IMR-90 (cell line): ENCODE data around the gene ATRNL1. TPM values are rescaled to one million over a fixed set of nuclear protein-coding genes. Genes with fewer than 3 reads are reported as not detected.
A peak's percentile ranks its signal among the peaks of the same experiment; 100 is the strongest.

Experiments
- ATAC-seq: fragments of 200-7000 bp; cut with Tn5 transposase; 2 replicates; pipeline ENCODE4 v1.9.1; 2020; ENCODE audit warnings: low read depth, mild to moderate bottlenecking, moderate library complexity
- BruUV-seq: library from RNA; stranded (reverse); fragments of 400-500 nt; replicated peaks from 2 replicates; lab custom pipeline; 2021; lab: Mats Ljungman, UMichigan
- CTCF ChIA-PET: fragments of 300-600 bp; formaldehyde crosslinking; extraction: SDS; loops from one replicate; lab custom pipeline; 2021; ENCODE audit warnings: antibody characterized with exemption; lab: Yijun Ruan, JAX
- POLR2A ChIA-PET: fragments of 300-600 bp; sonication (Branson Sonifier 250); formaldehyde crosslinking; loops from one replicate; lab custom pipeline; 2022; ENCODE audit warnings: antibody characterized with exemption; ENCODE audit not compliant: unreplicated experiment; lab: Charles Lee
- DNase-seq: peaks from one replicate; pipeline ENCODE4 v3.0.0; 2013
- H2AFZ ChIP-seq: replicated peaks from 2 replicates; pipeline ENCODE3; 2013; ENCODE audit warnings: low read length, mild to moderate bottlenecking; ENCODE audit not compliant: poor library complexity
- H2AK5ac ChIP-seq: 2 replicates; pipeline ENCODE4 v1.6.1; 2013; ENCODE audit warnings: low read depth, low read length, inconsistent platforms
- H2AK9ac ChIP-seq: replicated peaks from 2 replicates; pipeline ENCODE3; 2013; ENCODE audit warnings: mild to moderate bottlenecking, low read depth, low read length, moderate library complexity; ENCODE audit not compliant: poor library complexity
- H2BK120ac ChIP-seq: 2 replicates; pipeline ENCODE4 v1.6.1; 2013; ENCODE audit warnings: low read depth, low read length, inconsistent platforms
- H2BK15ac ChIP-seq: 3 replicates; pipeline ENCODE4 v1.6.1; 2013; ENCODE audit warnings: low read depth, low read length, inconsistent platforms
- H2BK20ac ChIP-seq: 2 replicates; pipeline ENCODE4 v1.6.1; 2013; ENCODE audit warnings: low read depth, mild to moderate bottlenecking, inconsistent platforms, low read length, moderate library complexity
- H2BK5ac ChIP-seq: 2 replicates; pipeline ENCODE4 v1.6.1; 2013; ENCODE audit warnings: mild to moderate bottlenecking, low read depth, low read length, inconsistent platforms; ENCODE audit not compliant: poor library complexity, severe bottlenecking
- H3K14ac ChIP-seq: replicated peaks from 2 replicates; pipeline ENCODE4 v1.6.1; 2013; ENCODE audit warnings: low read depth, low read length, inconsistent platforms
- H3K18ac ChIP-seq: 2 replicates; pipeline ENCODE4 v1.6.1; 2013; ENCODE audit warnings: low read depth, low read length, control low read depth
- H3K23ac ChIP-seq: 2 replicates; pipeline ENCODE4 v1.6.1; 2013; ENCODE audit warnings: low read depth, low read length, inconsistent platforms
- H3K27ac ChIP-seq: 2 replicates; pipeline ENCODE4 v1.5.1; 2013; ENCODE audit warnings: mild to moderate bottlenecking, control low read depth, low read length; ENCODE audit not compliant: insufficient read depth
- H3K27me3 ChIP-seq: 2 replicates; pipeline ENCODE4 v1.6.1; 2013; ENCODE audit warnings: low read length; ENCODE audit not compliant: control insufficient read depth, insufficient read depth
- H3K36me3 ChIP-seq: 2 replicates; pipeline ENCODE4 v1.6.1; 2013; ENCODE audit warnings: low read length, mixed read lengths; ENCODE audit not compliant: control insufficient read depth, insufficient read depth
- H3K4ac ChIP-seq: 2 replicates; pipeline ENCODE4 v1.6.1; 2013; ENCODE audit warnings: low read depth, low read length, inconsistent platforms
- H3K4me1 ChIP-seq: 2 replicates; pipeline ENCODE4 v1.6.1; 2013; ENCODE audit warnings: low read length, mixed read lengths; ENCODE audit not compliant: control insufficient read depth, insufficient read depth
- H3K4me2 ChIP-seq: 2 replicates; pipeline ENCODE4 v1.6.1; 2013; ENCODE audit warnings: low read depth, mild to moderate bottlenecking, control low read depth, low read length, moderate library complexity
- H3K4me3 ChIP-seq: 2 replicates; pipeline ENCODE4 v1.5.1; 2013; ENCODE audit warnings: low read depth, mild to moderate bottlenecking, control low read depth, low read length, moderate library complexity; ENCODE audit not compliant: insufficient read depth
- H3K56ac ChIP-seq: 2 replicates; pipeline ENCODE4 v1.6.1; 2013; ENCODE audit warnings: low read length, inconsistent platforms; ENCODE audit not compliant: insufficient read depth; ENCODE audit errors: extremely low read depth
- H3K79me1 ChIP-seq, 2 experiments: 2 replicates each; pipeline ENCODE4 v1.6.1; 2013; ENCODE audit warnings: low read length in 2 of 2, inconsistent platforms in 1 of 2, low read depth in 1 of 2
- H3K9ac ChIP-seq: 2 replicates; pipeline ENCODE4 v1.6.1; 2013; ENCODE audit warnings: low read depth, low read length, control low read depth
- H3K9me1 ChIP-seq: 2 replicates; pipeline ENCODE4 v1.6.1; 2013; ENCODE audit warnings: low read length, inconsistent platforms; ENCODE audit not compliant: insufficient read depth
- H3K9me3 ChIP-seq: 2 replicates; pipeline ENCODE4 v1.6.1; 2013; ENCODE audit warnings: low read length; ENCODE audit not compliant: control insufficient read depth, insufficient read depth
- H4K20me1 ChIP-seq: 2 replicates; pipeline ENCODE4 v1.6.1; 2013; ENCODE audit warnings: low read length, inconsistent platforms; ENCODE audit not compliant: insufficient read depth
- H4K5ac ChIP-seq: 2 replicates; pipeline ENCODE4 v1.6.1; 2013; ENCODE audit warnings: mild to moderate bottlenecking, low read depth, low read length, control low read depth
- H4K8ac ChIP-seq, 2 experiments: 2 replicates each; pipeline ENCODE4 v1.6.1; 2013; ENCODE audit warnings: low read depth in 2 of 2, low read length in 2 of 2, control low read depth in 1 of 2, inconsistent platforms in 1 of 2
- H4K91ac ChIP-seq: 2 replicates; pipeline ENCODE4 v1.6.1; 2013; ENCODE audit warnings: low read depth, low read length, inconsistent platforms; ENCODE audit not compliant: insufficient read depth
- BHLHE40 ChIP-seq: fragments of 150-350 bp; IDR thresholded peaks from 2 replicates; pipeline ENCODE4 v1.6.1; 2016; ENCODE audit warnings: mild to moderate bottlenecking, low read depth, low read length
- CEBPB ChIP-seq: IDR thresholded peaks from 2 replicates; pipeline ENCODE4 v1.6.1; 2012; ENCODE audit warnings: low read depth, low read length, improper control_type of control experiment
- CHD1 ChIP-seq: IDR thresholded peaks from 2 replicates; pipeline ENCODE4 v1.6.1; 2012; ENCODE audit warnings: low read depth, low read length, improper control_type of control experiment
- FOS ChIP-seq: fragments of 150-350 bp; IDR thresholded peaks from 2 replicates; pipeline ENCODE4 v1.6.1; 2016; ENCODE audit warnings: low read depth, low read length
- MAFK ChIP-seq: IDR thresholded peaks from 2 replicates; pipeline ENCODE4 v1.6.1; 2012; ENCODE audit warnings: low read depth, low read length, improper control_type of control experiment
- MAZ ChIP-seq: IDR thresholded peaks from 2 replicates; pipeline ENCODE4 v1.6.1; 2012; ENCODE audit warnings: low read depth, mild to moderate bottlenecking, low read length, improper control_type of control experiment, moderate library complexity, borderline replicate concordance
- MXI1 ChIP-seq: IDR thresholded peaks from 2 replicates; pipeline ENCODE4 v1.6.1; 2012; ENCODE audit warnings: low read depth, mild to moderate bottlenecking, low read length, moderate library complexity, borderline replicate concordance
- NFE2L2 ChIP-seq: fragments of 150-350 bp; IDR thresholded peaks from 2 replicates; pipeline ENCODE4 v1.6.1; 2016; ENCODE audit warnings: low read depth, mild to moderate bottlenecking, low read length
- POLR2A ChIP-seq: IDR thresholded peaks from 2 replicates; pipeline ENCODE4 v1.6.1; 2012; ENCODE audit warnings: mild to moderate bottlenecking, low read depth, low read length
- RAD21 ChIP-seq: IDR thresholded peaks from 2 replicates; pipeline ENCODE4 v1.6.1; 2012; ENCODE audit warnings: low read length, improper control_type of control experiment
- RCOR1 ChIP-seq: IDR thresholded peaks from 2 replicates; pipeline ENCODE4 v1.6.1; 2012; ENCODE audit warnings: mild to moderate bottlenecking, low read length, improper control_type of control experiment; ENCODE audit not compliant: insufficient replicate concordance
- RFX5 ChIP-seq: IDR thresholded peaks from 2 replicates; pipeline ENCODE4 v1.8.0; 2012; ENCODE audit warnings: low read depth, mild to moderate bottlenecking, low read length, moderate library complexity
- SMC3 ChIP-seq: fragments of 150-350 bp; IDR thresholded peaks from 2 replicates; pipeline ENCODE4 v1.6.1; 2016; ENCODE audit warnings: low read depth, mild to moderate bottlenecking, antibody characterized with exemption, low read length, moderate library complexity
- USF2 ChIP-seq: fragments of 150-350 bp; IDR thresholded peaks from 2 replicates; pipeline ENCODE4 v1.6.1; 2017; ENCODE audit warnings: mild to moderate bottlenecking, antibody characterized with exemption, low read length, low read depth
- WGBS, 2 experiments: methylation state at CpG; one replicate each; pipeline versions ENCODE4 v1.1.5 to v1.1.7; 2013; ENCODE audit warnings: missing lambda C conversion rate in 2 of 2; ENCODE audit not compliant: insufficient read length in 1 of 2; ENCODE audit errors: extremely low coverage in 2 of 2; 5-methylcytosine and 5-hydroxymethylcytosine counted together
- dilution Hi-C: fragments of 300-500 bp; cut with HindIII; formaldehyde crosslinking; loops from one replicate; pipeline ENCODE4 v1.14.3; 2018; ENCODE audit warnings: low sequenced_read_pairs; ENCODE audit not compliant: unreplicated experiment
- in situ Hi-C: fragments of 300-500 bp; cut with MboI; formaldehyde crosslinking; loops from 3 replicates; pipeline ENCODE4 v1.14.3; 2019; ENCODE audit warnings: low sequenced_read_pairs, inconsistent platforms, mixed read lengths
- intact Hi-C: fragments of 100-400 bp; cut with micrococcal nuclease; formaldehyde crosslinking; loops from 2 replicates; pipeline ENCODE4 v1.10.0; 2022
- polyA plus RNA-seq, 3 experiments: library from polyadenylated mRNA; depleted of rRNA; stranded (reverse); fragments of >200 nt; gene quantifications; 2 replicates each; pipeline ENCODE4 v1.2.3, GENCODE V29; 2012; ENCODE audit warnings: low replicate concordance in 1 of 3
- total RNA-seq: library from RNA; depleted of rRNA; stranded (reverse); fragments of >200 nt; gene quantifications from 2 replicates; pipeline ENCODE4 v1.2.3, GENCODE V29; 2012
- TF ChIP-seq, protein P1 (sequence below): conservative IDR thresholded peaks from 2 replicates; pipeline ENCODE4 v1.5.1; 2012; ENCODE audit warnings: mild to moderate bottlenecking, low read depth, low read length, improper control_type of control experiment

Gene ATRNL1
- total and polyA plus RNA-seq, 2 of the 4 experiments (the other 2 are of a cell fraction), result 0.18 to 0.19 TPM

DNA sequence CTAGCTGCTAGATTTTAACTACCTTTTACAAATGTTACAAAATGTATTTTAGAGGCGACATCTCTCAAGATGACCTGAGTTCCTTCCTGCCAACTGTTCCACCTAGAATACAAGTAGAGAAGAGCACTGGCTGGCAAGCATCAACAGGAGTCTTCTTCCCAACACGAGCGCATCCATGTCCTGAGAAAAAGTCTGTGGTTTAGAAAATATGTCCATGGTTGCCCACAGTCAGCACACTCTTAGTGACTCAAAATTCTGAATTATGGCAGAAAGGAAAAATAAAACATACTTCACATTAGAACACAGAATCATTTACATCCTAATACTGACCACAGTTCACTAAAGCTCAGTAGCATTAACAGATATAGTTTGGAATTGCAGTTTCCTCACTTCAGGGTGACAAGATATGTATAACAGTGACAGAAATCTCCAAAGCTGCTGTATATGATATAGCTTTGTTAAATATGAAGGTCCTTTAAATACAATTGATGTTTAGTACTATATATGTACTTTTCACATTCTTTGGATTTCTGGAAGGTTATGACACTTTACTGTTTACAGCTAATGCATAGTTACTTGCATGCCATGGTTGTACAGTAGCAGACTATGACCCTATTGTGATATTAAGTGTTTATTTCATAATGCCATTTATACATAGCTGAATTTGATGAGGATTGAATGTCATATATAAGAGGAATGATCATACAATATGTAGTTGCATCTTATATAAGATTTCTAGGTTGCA, 852.7 kb downstream of the ATRNL1 start:
- H2AK9ac ChIP-seq, result no peak overlapping the region
- H3K36me3 ChIP-seq, result no peaks in the 10 kb centered on the region
- in situ Hi-C loops (no loop called here), dilution Hi-C loops (no loop called here), intact Hi-C loops (loop anchor here (1.0 kb wide), 1 partner anchor 119 kb away; no protein-coding TSS in a partner anchor)
- DNase-seq (no peak), ATAC-seq (peak; percentile 58)
- peak overlapping the region; percentile 95 for H2BK120ac ChIP-seq
- peaks cover 16% of the 10 kb centered on the region for H3K4me1 ChIP-seq
- H3K9me3 ChIP-seq, result no peaks in the 10 kb centered on the region
- H3K4me3 ChIP-seq, result no peak overlapping the region
- peak overlapping the region; percentile 81 for H2BK5ac ChIP-seq
- H3K9me1 ChIP-seq, result peaks cover 11% of the 10 kb centered on the region
- peak overlapping the region; percentile 86 for H4K8ac ChIP-seq
- H4K91ac ChIP-seq, result peak overlapping the region; percentile 86
- H3K23ac ChIP-seq, result peak overlapping the region; percentile 88
- H4K5ac ChIP-seq, result peak overlapping the region; percentile 2; the same call in 1 of the 2 replicates
- H2AK5ac ChIP-seq, result peak overlapping the region; percentile 41; the same call in 1 of the 2 replicates
- H3K4me2 ChIP-seq, result peak overlapping the region; percentile 36; the same call in 1 of the 2 replicates
- CTCF ChIA-PET, result interaction anchor here (0.8 to 4.1 kb wide), 4 partner anchors 11 to 342 kb away, joined by 3 to 15 read pairs (median 5); no protein-coding TSS in a partner anchor
- BruUV-seq, result no TSS peak
- no peaks in the 10 kb centered on the region for H3K27me3 ChIP-seq
- POLR2A ChIA-PET, result no interaction called here
- H3K79me1 ChIP-seq, result no peaks in the 10 kb centered on the region
- H3K9ac ChIP-seq, result no peak overlapping the region
- H3K18ac ChIP-seq, result peak overlapping the region; percentile 29
- peak overlapping the region; percentile 85; the same call in 2 of the 3 replicates for H2BK15ac ChIP-seq
- H3K27ac ChIP-seq, result peak overlapping the region; percentile 53
- H4K20me1 ChIP-seq, result no peaks in the 10 kb centered on the region
- H2AFZ ChIP-seq, result peak overlapping the region; percentile 46
- WGBS, 2 experiments, result no CpG with 5 or more reads among the region's 3 CpGs
- H3K56ac ChIP-seq, result peak overlapping the region; percentile 78
- H3K4ac ChIP-seq, result peak overlapping the region; percentile 96
- H2BK20ac ChIP-seq, result peak overlapping the region; percentile 98
- peak overlapping the region; percentile 59 for H3K14ac ChIP-seq
- TF ChIP-seq MAZ (no peak), USF2 (no peak), RCOR1 (no peak), RFX5 (no peak), RAD21 (no peak), SMC3 (no peak), MAFK (no peak), NFE2L2 (no peak), CEBPB (no peak), CHD1 (no peak), BHLHE40 (no peak), POLR2A (no peak), FOS (no peak), MXI1 (no peak)
- TF ChIP-seq, protein P1, sequence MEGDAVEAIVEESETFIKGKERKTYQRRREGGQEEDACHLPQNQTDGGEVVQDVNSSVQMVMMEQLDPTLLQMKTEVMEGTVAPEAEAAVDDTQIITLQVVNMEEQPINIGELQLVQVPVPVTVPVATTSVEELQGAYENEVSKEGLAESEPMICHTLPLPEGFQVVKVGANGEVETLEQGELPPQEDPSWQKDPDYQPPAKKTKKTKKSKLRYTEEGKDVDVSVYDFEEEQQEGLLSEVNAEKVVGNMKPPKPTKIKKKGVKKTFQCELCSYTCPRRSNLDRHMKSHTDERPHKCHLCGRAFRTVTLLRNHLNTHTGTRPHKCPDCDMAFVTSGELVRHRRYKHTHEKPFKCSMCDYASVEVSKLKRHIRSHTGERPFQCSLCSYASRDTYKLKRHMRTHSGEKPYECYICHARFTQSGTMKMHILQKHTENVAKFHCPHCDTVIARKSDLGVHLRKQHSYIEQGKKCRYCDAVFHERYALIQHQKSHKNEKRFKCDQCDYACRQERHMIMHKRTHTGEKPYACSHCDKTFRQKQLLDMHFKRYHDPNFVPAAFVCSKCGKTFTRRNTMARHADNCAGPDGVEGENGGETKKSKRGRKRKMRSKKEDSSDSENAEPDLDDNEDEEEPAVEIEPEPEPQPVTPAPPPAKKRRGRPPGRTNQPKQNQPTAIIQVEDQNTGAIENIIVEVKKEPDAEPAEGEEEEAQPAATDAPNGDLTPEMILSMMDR, result no peak
